CD14-positive monocyte (primary cell): ENCODE data around the gene MYH3. TPM values are rescaled to one million over a fixed set of nuclear protein-coding genes. Genes with fewer than 3 reads are reported as not detected.

Experiments
- DNase-seq, 3 donors: peaks; one replicate each; pipeline ENCODE4 v3.0.0-alpha.2; 2011 to 2022
- H2AFZ ChIP-seq: 2 replicates; pipeline ENCODE4 v1.6.0; 2012; ENCODE audit warnings: mild to moderate bottlenecking, low read depth, low read length, inconsistent platforms; ENCODE audit not compliant: insufficient read depth, poor library complexity, severe bottlenecking
- H3K27ac ChIP-seq, 2 donors: 1 replicate in 1 of 2; 2 replicates in 1 of 2; pipeline ENCODE4 v1.5.1; 2012 to 2013; ENCODE audit warnings: low read length in 2 of 2, control low read depth in 1 of 2, inconsistent platforms in 1 of 2, low read depth in 1 of 2, mild to moderate bottlenecking in 1 of 2
- H3K27me3 ChIP-seq, 2 donors: one replicate each; pipeline versions ENCODE4 v1.6.0 to v1.6.1; 2011 to 2013; ENCODE audit warnings: low read length in 2 of 2; ENCODE audit not compliant: control insufficient read depth in 2 of 2, insufficient read depth in 2 of 2
- H3K36me3 ChIP-seq, 2 donors: replicated peaks in 1 of 2; 1 replicate in 1 of 2; 2 replicates in 1 of 2; pipeline versions ENCODE4 v1.5.1 to v1.6.1; 2012 to 2013; ENCODE audit warnings: low read length in 2 of 2, control low read depth in 1 of 2, inconsistent platforms in 1 of 2, mild to moderate bottlenecking in 1 of 2; ENCODE audit not compliant: insufficient read depth in 2 of 2, control insufficient read depth in 1 of 2
- H3K4me1 ChIP-seq, 2 donors: 1 replicate in 1 of 2; 2 replicates in 1 of 2; pipeline versions ENCODE4 v1.5.1 to v1.6.1; 2012 to 2013; ENCODE audit warnings: low read length in 2 of 2, control low read depth in 1 of 2, inconsistent platforms in 1 of 2, mild to moderate bottlenecking in 1 of 2, moderate library complexity in 1 of 2; ENCODE audit not compliant: insufficient read depth in 2 of 2, control insufficient read depth in 1 of 2
- H3K4me2 ChIP-seq: replicated peaks from 2 replicates; pipeline ENCODE3; 2012; ENCODE audit warnings: low read length, moderate library complexity, mild to moderate bottlenecking; ENCODE audit not compliant: poor library complexity, severe bottlenecking; ENCODE audit errors: extremely low read depth
- H3K4me3 ChIP-seq, 3 experiments: fragments of 200-600 bp in 1 of 3; sonication (generic) in 1 of 3; replicated peaks in 1 of 3; 1 replicate in 2 of 3; 2 replicates in 1 of 3; pipeline ENCODE4 v1.5.1; 2011 to 2013; ENCODE audit warnings: low read length in 3 of 3, mild to moderate bottlenecking in 3 of 3, control low read depth in 2 of 3, low read depth in 2 of 3, inconsistent platforms in 1 of 3, moderate library complexity in 1 of 3
- H3K79me2 ChIP-seq: 2 replicates; pipeline ENCODE4 v1.6.0; 2012; ENCODE audit warnings: mild to moderate bottlenecking, control low read depth, inconsistent platforms, low read length, moderate library complexity; ENCODE audit not compliant: insufficient read depth
- H3K9ac ChIP-seq: 2 replicates; pipeline ENCODE4 v1.6.0; 2017; ENCODE audit warnings: low read length, mild to moderate bottlenecking; ENCODE audit not compliant: insufficient read depth, poor library complexity, severe bottlenecking
- H3K9me3 ChIP-seq, 2 donors: replicated peaks in 1 of 2; 1 replicate in 1 of 2; 2 replicates in 1 of 2; pipeline versions ENCODE4 v1.5.1 to v1.6.1; 2012 to 2013; ENCODE audit warnings: low read length in 2 of 2, control low read depth in 1 of 2; ENCODE audit not compliant: control insufficient read depth in 1 of 2, insufficient read depth in 1 of 2
- H4K20me1 ChIP-seq: 2 replicates; pipeline ENCODE4 v1.6.0; 2012; ENCODE audit warnings: mild to moderate bottlenecking, low read length, control low read depth, moderate library complexity; ENCODE audit not compliant: insufficient read depth
- H3K27ac Mint-ChIP-seq, 7 donors: one replicate each; pipeline ENCODE4 v1.8.0; 2020; ENCODE audit warnings: mild to moderate bottlenecking in 7 of 7, mixed read lengths in 7 of 7, moderate library complexity in 6 of 7, inconsistent platforms in 2 of 7
- H3K27me3 Mint-ChIP-seq, 3 donors: one replicate each; pipeline ENCODE4 v1.8.0; 2021 to 2022; ENCODE audit warnings: low read depth in 3 of 3, mild to moderate bottlenecking in 3 of 3, mixed read lengths in 3 of 3, moderate library complexity in 3 of 3, inconsistent platforms in 1 of 3
- H3K36me3 Mint-ChIP-seq, 2 donors: one replicate each; pipeline ENCODE4 v1.8.0; 2020; ENCODE audit warnings: mixed read lengths in 2 of 2, inconsistent platforms in 1 of 2, mild to moderate bottlenecking in 1 of 2
- H3K4me1 Mint-ChIP-seq: one replicate; pipeline ENCODE4 v1.8.0; 2020; ENCODE audit warnings: mild to moderate bottlenecking, mixed read lengths
- H3K4me3 Mint-ChIP-seq, 2 donors: one replicate each; pipeline ENCODE4 v1.8.0; 2020; ENCODE audit warnings: mild to moderate bottlenecking in 2 of 2, mixed read lengths in 2 of 2, moderate library complexity in 1 of 2
- H3K9me3 Mint-ChIP-seq, 7 donors: one replicate each; pipeline ENCODE4 v1.8.0; 2020 to 2022; ENCODE audit warnings: mixed read lengths in 7 of 7, mild to moderate bottlenecking in 6 of 7, moderate library complexity in 6 of 7, inconsistent platforms in 2 of 7
- CTCF ChIP-seq: fragments of 200-600 bp; IDR thresholded peaks from one replicate; pipeline ENCODE4 v1.8.0; 2022; ENCODE audit warnings: antibody characterized with exemption, mild to moderate bottlenecking
- WGBS: methylation state at CpG from one replicate; pipeline ENCODE4 v1.1.5; 2013; ENCODE audit warnings: missing lambda C conversion rate; ENCODE audit not compliant: insufficient coverage; 5-methylcytosine and 5-hydroxymethylcytosine counted together
- intact Hi-C, 2 donors: fragments of 100-400 bp; cut with micrococcal nuclease; formaldehyde crosslinking; loops; one replicate each; pipeline versions ENCODE4 v1.15.0 to v1.15.1; 2023
- polyA minus RNA-seq: library from RNA; depleted of rRNA, polyadenylated mRNA; stranded (reverse); fragments of >200 nt; gene quantifications from 2 replicates; pipeline ENCODE4 v1.2.3, GENCODE V29; 2012
- polyA plus RNA-seq, 3 donors: library from polyadenylated mRNA; depleted of rRNA in 1 of 3; unstranded in 2 of 3; stranded (reverse) in 1 of 3; fragments of 300-500 nt in 2 of 3; fragments of >200 nt in 1 of 3; fragmentation: Illumina TruSeq in 2 of 3; gene quantifications; 1 replicate in 2 of 3; 2 replicates in 1 of 3; pipeline ENCODE4 v1.2.3, GENCODE V29; 2012 to 2021
- total RNA-seq, 12 experiments: library from RNA in 1 of 12; stranded (reverse) in 1 of 12; fragments of 120-200 nt in 1 of 12; gene quantifications; one replicate each; pipeline ENCODE4 v1.2.4 and lab custom pipeline; 2013 to 2026; ENCODE audit warnings: mixed read lengths in 6 of 12, inconsistent platforms in 1 of 12

MYH3 gene
- total RNA-seq (2013): 3.4 TPM
- polyA plus RNA-seq: 1 to 10 TPM in 1 of 3 donors, under 1 TPM in 1, not detected in 1; 0.13 to 5.7 TPM
- polyA minus RNA-seq: 0.42 and 1.8 TPM in 2 replicates
- 0.98 to 6.6 (median 2.5) reads per million in 11 experiments for total RNA-seq (lab: John Stamatoyannopoulos, UW)

GRCh38 chr17:10657148-10657547 is at the start of gene MYH3:
Gene MYH3 (minus strand): TSS chr17:10657309. CDS start chr17:10655064, 2,245 bp downstream.
- Histone ChIP-seq H3K4me3 (no peak within 1 kb of the TSS), H4K20me1 (no peaks in the 10 kb centered on the region)
- WGBS: 99% methylated on average over 8 of the region's 15 CpGs

GRCh38 chr17:10705727-10706126 is 48.6 kb upstream of the MYH3 start:
- H3K27ac ChIP-seq: no peak overlapping the region
- H3K79me2 ChIP-seq: peaks cover 30% of the 10 kb centered on the region
- no peaks in the 10 kb centered on the region for H3K27me3 ChIP-seq
- Mint-ChIP-seq H3K27ac (no peak overlapping the region), H3K4me3 (no peak overlapping the region), H3K27me3 (no peaks in the 10 kb centered on the region), H3K9me3 (no peaks in the 10 kb centered on the region), H3K4me1 (peaks cover 13% of the 10 kb centered on the region), H3K36me3 (peaks cover 47 to 54% of the 10 kb centered on the region in 2 donors)
- DNase-seq: no peak
- no peak overlapping the region for H3K4me3 ChIP-seq
- no peak for TF ChIP-seq CTCF
- intact Hi-C loops: no loop called here
- peaks cover 0 to 5% of the 10 kb centered on the region in 2 donors for H3K4me1 ChIP-seq
- H3K9me3 ChIP-seq: no peaks in the 10 kb centered on the region
- no peak overlapping the region for H3K9ac ChIP-seq
- H3K4me2 ChIP-seq: no peak overlapping the region
- H3K36me3 ChIP-seq: peaks cover 50 to 61% of the 10 kb centered on the region in 2 donors
- 100% methylated on average over 3 of the region's 5 CpGs for WGBS
- peaks cover 11% of the 10 kb centered on the region for H4K20me1 ChIP-seq
- no peak overlapping the region for H2AFZ ChIP-seq

More at GRCh38 chr17:10657148-10657547, at the start of gene MYH3:
- H3K9ac ChIP-seq: no peak within 1 kb of the TSS
- peaks cover 0 to 2% (median 1%) of the 10 kb centered on the region in 3 donors for H3K27me3 Mint-ChIP-seq
- no peaks in the 10 kb centered on the region for H3K27me3 ChIP-seq
- H3K9me3 Mint-ChIP-seq: peaks cover 0 to 1% (median 0%) of the 10 kb centered on the region in 7 donors
- peaks cover 0 to 6% of the 10 kb centered on the region in 2 donors for H3K4me1 ChIP-seq
- H2AFZ ChIP-seq: no peak within 1 kb of the TSS
- no peak within 1 kb of the TSS for H3K4me3 Mint-ChIP-seq
- H3K27ac ChIP-seq: no peak within 1 kb of the TSS
- no peak for TF ChIP-seq CTCF
- H3K79me2 ChIP-seq: no peaks in the 10 kb centered on the region
- no peak within 1 kb of the TSS for H3K4me2 ChIP-seq
- peaks cover 3 to 7% of the 10 kb centered on the region in 2 donors for H3K36me3 Mint-ChIP-seq
- intact Hi-C loops: no loop called here
- peaks cover 15% of the 10 kb centered on the region for H3K4me1 Mint-ChIP-seq
- H3K27ac Mint-ChIP-seq: peak within 1 kb of the TSS in 1 of 7 donors; percentile 43
- H3K9me3 ChIP-seq: no peaks in the 10 kb centered on the region
- DNase-seq: no peak
- no peaks in the 10 kb centered on the region for H3K36me3 ChIP-seq
